GM23248 (cell line): ENCODE results near the gene TDRD7. TPM values are rescaled to one million over a fixed set of nuclear protein-coding genes. Genes with fewer than 3 reads are reported as not detected.

ENCODE experiments used
- DNase-seq: peaks from one replicate; pipeline ENCODE4 v3.0.0-alpha.2; 2015
- H2AFZ ChIP-seq: fragments of 200-600 bp; sonication (generic); 2 replicates; pipeline ENCODE4 v1.6.1; 2016; ENCODE audit warnings: antibody characterized with exemption
- H3F3A ChIP-seq: fragments of 200-600 bp; sonication (generic); 2 replicates; pipeline ENCODE4 v1.6.1; 2016; ENCODE audit warnings: mild to moderate bottlenecking, antibody characterized with exemption, mixed run types; ENCODE audit not compliant: insufficient read depth
- H3K27ac ChIP-seq: fragments of 200-600 bp; sonication (generic); 2 replicates; pipeline ENCODE4 v1.5.1; 2016; ENCODE audit warnings: mild to moderate bottlenecking
- H3K27me3 ChIP-seq: fragments of 200-600 bp; sonication (generic); replicated peaks from 2 replicates; pipeline ENCODE4 v1.6.1; 2016; ENCODE audit warnings: mild to moderate bottlenecking; ENCODE audit not compliant: insufficient read depth
- H3K36me3 ChIP-seq: fragments of 200-600 bp; sonication (generic); 2 replicates; pipeline ENCODE4 v1.6.1; 2016; ENCODE audit warnings: low read depth, mild to moderate bottlenecking
- H3K4me1 ChIP-seq: fragments of 200-600 bp; sonication (generic); 2 replicates; pipeline ENCODE4 v1.6.1; 2016; ENCODE audit warnings: mild to moderate bottlenecking; ENCODE audit not compliant: insufficient read depth
- H3K4me2 ChIP-seq: fragments of 200-600 bp; sonication (generic); one replicate; pipeline ENCODE4 v1.6.1; 2016; ENCODE audit warnings: mild to moderate bottlenecking; ENCODE audit not compliant: unreplicated experiment
- H3K4me3 ChIP-seq: fragments of 200-600 bp; sonication (generic); 2 replicates; pipeline ENCODE4 v1.5.1; 2016; ENCODE audit warnings: mild to moderate bottlenecking
- H3K79me2 ChIP-seq: fragments of 200-600 bp; sonication (generic); 2 replicates; pipeline ENCODE4 v1.6.1; 2016; ENCODE audit warnings: mild to moderate bottlenecking; ENCODE audit not compliant: insufficient read depth
- H3K9ac ChIP-seq: fragments of 200-600 bp; sonication (generic); 2 replicates; pipeline ENCODE4 v1.6.1; 2016; ENCODE audit warnings: mild to moderate bottlenecking
- H3K9me2 ChIP-seq: fragments of 200-600 bp; sonication (generic); 2 replicates; pipeline ENCODE4 v1.6.1; 2016; ENCODE audit warnings: mixed run types, mild to moderate bottlenecking, moderate library complexity; ENCODE audit not compliant: insufficient read depth
- H3K9me3 ChIP-seq: fragments of 200-600 bp; sonication (generic); one replicate; pipeline ENCODE4 v1.6.1; 2017; ENCODE audit warnings: low read depth
- H4K20me1 ChIP-seq: fragments of 200-600 bp; sonication (generic); 2 replicates; pipeline ENCODE4 v1.6.0; 2016; ENCODE audit not compliant: insufficient read depth
- EZH2 ChIP-seq: fragments of 200-600 bp; sonication (generic); IDR thresholded peaks from 2 replicates; pipeline ENCODE4 v1.6.1; 2018; ENCODE audit warnings: antibody characterized with exemption, mild to moderate bottlenecking; ENCODE audit not compliant: insufficient read depth, poor library complexity, severe bottlenecking
- EZH2phosphoT487 ChIP-seq: fragments of 200-600 bp; sonication (generic); IDR thresholded peaks from 2 replicates; pipeline ENCODE4 v1.6.1; 2018; ENCODE audit warnings: antibody characterized with exemption, moderate library complexity, mild to moderate bottlenecking, low read depth; ENCODE audit not compliant: insufficient read depth
- WGBS, 2 experiments: methylation state at CpG; one replicate each; pipeline ENCODE4 v1.1.6; 2015 to 2017; ENCODE audit warnings: low lambda C conversion rate in 2 of 2, low coverage in 1 of 2; ENCODE audit errors: missing lambda C conversion rate in 2 of 2; 5-methylcytosine and 5-hydroxymethylcytosine counted together
- in situ Hi-C: fragments of 300-500 bp; cut with MboI; formaldehyde crosslinking; loops from 2 replicates; pipeline ENCODE4 v1.15.0; 2020
- polyA plus RNA-seq: library from polyadenylated mRNA; unstranded; fragments of >200 nt; fragmentation: Nextera tagmentation; extraction: Ambion mirVana; gene quantifications from 2 replicates; pipeline ENCODE4 v1.2.1, GENCODE V29; 2016
- total RNA-seq: library from RNA; depleted of rRNA; stranded (reverse); fragments of >200 nt; shearing (Covaris generic); gene quantifications from 2 replicates; pipeline ENCODE4 v1.2.3, GENCODE V29; 2014

The TDRD7 gene
- total and polyA plus RNA-seq, 2 experiments from 2014 or later, result 4.9 to 6.6 TPM

- DNase-seq, result peak; percentile 57
- no peak overlapping the region for H3K9ac ChIP-seq
- no peaks in the 10 kb centered on the region for H3K36me3 ChIP-seq
- H3K27ac ChIP-seq, result no peak overlapping the region
- WGBS, 2 experiments, result 58 to 62% methylated on average over 10 of the region's 10 CpGs
- peaks cover 16% of the 10 kb centered on the region for H3K27me3 ChIP-seq
- H3K9me2 ChIP-seq, result no peaks in the 10 kb centered on the region
- H3K9me3 ChIP-seq, result no peaks in the 10 kb centered on the region
- no peaks in the 10 kb centered on the region for H3K4me1 ChIP-seq
- no peak overlapping the region for H2AFZ ChIP-seq
- TF ChIP-seq EZH2, result no peak
- no peak for TF ChIP-seq EZH2phosphoT487
- no peak overlapping the region for H3K4me3 ChIP-seq
- no peak overlapping the region for H3K4me2 ChIP-seq
- H3K79me2 ChIP-seq, result no peaks in the 10 kb centered on the region
- no peaks in the 10 kb centered on the region for H4K20me1 ChIP-seq
- H3F3A ChIP-seq, result no peaks in the 10 kb centered on the region
- in situ Hi-C loops, result no loop called here
Observed at GRCh38 chr9:97510797-97511654, 99.1 kb downstream of the TDRD7 start.

GRCh38 chr9:97511655-97512427 lies 99.9 kb downstream of the TDRD7 start:
- Histone ChIP-seq H3K9me2 (no peaks in the 10 kb centered on the region), H3K4me1 (no peaks in the 10 kb centered on the region), H3K9ac (no peak overlapping the region), H4K20me1 (no peaks in the 10 kb centered on the region), H3K27me3 (peaks cover 10% of the 10 kb centered on the region), H3K36me3 (no peaks in the 10 kb centered on the region), H3K9me3 (no peaks in the 10 kb centered on the region), H3K79me2 (no peaks in the 10 kb centered on the region), H3K27ac (no peak overlapping the region), H3K4me3 (no peak overlapping the region), H3K4me2 (no peak overlapping the region), H3F3A (no peaks in the 10 kb centered on the region), H2AFZ (no peak overlapping the region)
- no peak for TF ChIP-seq EZH2phosphoT487
- TF ChIP-seq EZH2, result no peak
- 79 to 82% methylated on average over 6 of the region's 6 CpGs for WGBS, 2 experiments
- in situ Hi-C loops, result no loop called here
- no peak for DNase-seq

DNA sequence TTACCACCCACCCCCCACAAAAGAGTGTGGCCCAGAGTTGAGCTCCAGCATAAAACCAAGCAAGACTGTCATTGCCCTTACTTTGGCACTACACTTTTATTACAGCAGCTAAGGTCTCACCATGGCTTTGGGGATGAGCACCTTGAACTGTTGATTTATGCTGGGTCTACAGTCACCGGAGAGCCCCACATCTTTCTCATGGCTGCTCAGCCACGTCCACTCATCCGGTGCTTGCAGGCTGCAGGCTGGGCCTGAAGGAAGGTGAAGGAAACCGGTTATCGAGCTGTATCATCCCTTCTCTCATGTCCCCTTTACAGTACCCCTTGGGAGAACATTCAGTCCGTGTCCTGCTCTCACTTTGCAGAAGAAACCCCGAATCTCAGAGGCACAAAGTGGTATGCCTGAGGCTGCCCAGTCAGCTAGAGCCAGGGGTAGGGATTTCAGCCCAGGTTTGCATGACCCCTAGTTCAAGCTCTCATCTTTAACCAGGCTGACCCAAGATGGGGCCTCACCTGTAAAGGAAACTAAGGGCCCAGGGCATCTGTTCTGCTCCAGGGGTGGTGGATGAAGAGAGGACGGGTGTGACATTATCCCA lies 101.2 kb downstream of the TDRD7 start:
- in situ Hi-C loops, result no loop called here
- 59 to 69% methylated on average over 8 of the region's 8 CpGs for WGBS, 2 experiments
- H2AFZ ChIP-seq, result no peak overlapping the region
- no peak overlapping the region for H3K9ac ChIP-seq
- H3K27me3 ChIP-seq, result peaks cover 4% of the 10 kb centered on the region
- TF ChIP-seq EZH2 (no peak), EZH2phosphoT487 (no peak)
- no peaks in the 10 kb centered on the region for H3K9me3 ChIP-seq
- DNase-seq, result no peak
- H3K4me3 ChIP-seq, result no peak overlapping the region
- no peak overlapping the region for H3K4me2 ChIP-seq
- no peak overlapping the region for H3K27ac ChIP-seq
- H3K36me3 ChIP-seq, result no peaks in the 10 kb centered on the region
- no peaks in the 10 kb centered on the region for H3K79me2 ChIP-seq
- no peaks in the 10 kb centered on the region for H3F3A ChIP-seq
- no peaks in the 10 kb centered on the region for H4K20me1 ChIP-seq
- H3K4me1 ChIP-seq, result no peaks in the 10 kb centered on the region
- H3K9me2 ChIP-seq, result no peaks in the 10 kb centered on the region

DNA sequence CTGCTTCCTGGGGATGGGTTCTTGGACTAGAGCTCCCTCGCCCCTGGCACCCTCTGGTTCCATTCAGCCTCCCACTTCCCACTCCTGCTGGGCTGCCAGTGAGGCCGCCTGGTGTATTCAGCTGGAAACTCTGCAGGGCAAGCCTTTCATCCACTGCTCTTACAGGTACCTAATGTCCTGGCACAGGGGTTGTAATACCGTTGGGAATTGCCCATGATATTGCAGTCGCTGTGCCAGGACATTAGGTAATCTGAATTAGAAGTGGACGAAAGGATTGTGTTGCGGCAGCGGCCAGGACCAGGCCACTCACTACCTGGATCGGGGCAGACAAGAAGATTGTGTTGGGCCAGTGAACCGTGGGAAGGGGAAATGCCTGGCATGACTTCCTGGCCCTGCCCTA lies 102.6 kb downstream of the TDRD7 start:
- in situ Hi-C loops, result no loop called here
- Histone ChIP-seq H3K27ac (no peak overlapping the region), H3F3A (no peaks in the 10 kb centered on the region), H2AFZ (no peak overlapping the region), H4K20me1 (no peaks in the 10 kb centered on the region), H3K36me3 (no peaks in the 10 kb centered on the region), H3K4me2 (no peak overlapping the region), H3K9me2 (no peaks in the 10 kb centered on the region), H3K4me3 (no peak overlapping the region), H3K79me2 (no peaks in the 10 kb centered on the region), H3K27me3 (peaks cover 4% of the 10 kb centered on the region), H3K9me3 (no peaks in the 10 kb centered on the region), H3K4me1 (peaks cover 6% of the 10 kb centered on the region; the same call in 1 of the 2 replicates), H3K9ac (no peak overlapping the region)
- no peak for DNase-seq
- 65 to 74% methylated on average over 9 of the region's 9 CpGs for WGBS, 2 experiments
- no peak for TF ChIP-seq EZH2phosphoT487
- no peak for TF ChIP-seq EZH2
